Kidney capillary endothelial cell (primary cell): ENCODE data around the gene TOM1L2.
"Not testable (repeated sequence)": the region's sequence is repeated elsewhere in the genome, so short reads cannot be mapped to it uniquely, and the experiment has no call there.

Experiments
- DNase-seq: peaks from one replicate; pipeline ENCODE4 v3.0.0-alpha.2; 2018; ENCODE audit warnings: low spot score

The TOM1L2 gene

DNA sequence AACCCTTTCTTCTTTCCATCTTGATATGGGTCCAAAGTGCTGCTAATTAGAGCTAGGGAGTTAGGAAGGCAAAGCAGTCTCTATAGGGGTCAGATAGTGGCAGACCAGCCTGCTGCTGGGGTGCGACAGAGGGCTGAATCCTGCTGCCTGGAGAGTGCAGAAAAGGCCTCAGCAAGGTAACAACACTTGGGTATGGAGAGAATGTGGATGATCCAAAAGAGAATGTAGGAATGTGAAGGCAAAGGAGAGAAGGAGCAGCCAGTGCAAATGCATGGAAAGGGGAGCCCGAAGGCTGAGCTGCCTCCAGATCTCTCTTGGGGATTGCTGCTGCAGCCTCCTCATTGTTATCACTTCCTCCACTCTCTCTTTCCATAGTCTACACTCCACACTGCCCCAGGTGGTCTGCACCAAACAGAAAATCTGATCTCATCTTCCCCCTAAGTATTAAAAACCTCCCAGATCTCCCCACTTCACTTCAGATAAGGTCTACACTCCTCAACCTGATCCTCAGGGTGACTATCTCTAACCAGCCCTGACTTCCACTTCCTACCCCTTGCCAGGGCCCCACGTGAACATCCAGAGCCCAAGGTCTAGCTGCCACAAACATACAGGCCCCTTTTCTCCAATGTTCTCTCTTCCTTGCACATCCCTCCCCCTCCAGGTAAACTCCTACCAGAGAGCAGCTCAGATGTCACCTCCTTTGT, 28.8 kb downstream of the TOM1L2 start:
- DNase-seq, result no peak

DNA sequence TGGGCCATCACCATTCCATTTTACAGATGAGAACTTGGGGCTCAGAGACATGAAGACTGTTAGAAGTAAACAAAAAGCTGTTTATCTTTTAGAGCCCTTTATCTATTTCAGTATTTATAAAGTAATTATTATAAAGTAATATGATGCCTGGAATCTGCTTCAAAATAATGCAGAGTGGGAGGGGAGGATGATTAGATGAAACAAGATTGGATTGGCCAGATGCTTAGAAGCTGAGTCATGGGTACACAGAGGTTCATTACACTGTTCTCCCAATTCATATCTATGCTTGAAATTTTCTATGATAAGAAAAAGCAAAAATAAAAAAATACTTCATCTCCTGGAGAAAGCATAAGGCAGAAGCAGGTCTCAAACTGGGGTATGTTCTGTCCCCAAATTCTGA, 29.4 kb downstream of the TOM1L2 start:
- no peak for DNase-seq

DNA sequence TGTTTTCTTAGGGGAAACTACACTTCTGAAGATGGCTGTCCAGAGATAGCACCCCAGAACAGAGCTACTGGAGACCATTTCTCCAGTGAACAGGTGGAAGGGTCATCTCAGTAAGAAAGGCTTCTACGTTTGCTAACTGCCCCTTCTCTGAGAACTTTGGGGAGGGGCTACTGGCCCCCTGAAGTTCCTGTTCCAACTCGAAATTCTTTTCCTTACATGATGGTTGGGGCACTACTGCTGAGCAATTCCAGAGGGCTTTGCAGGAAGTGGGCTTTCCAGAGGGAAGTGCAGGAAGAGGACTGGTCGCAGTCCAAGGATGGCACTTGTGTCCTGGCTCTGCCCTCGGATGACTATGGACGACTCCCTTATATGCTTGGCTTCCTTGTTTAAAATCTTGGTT, 31.2 kb downstream of the TOM1L2 start:
- DNase-seq, result no peak

DNA sequence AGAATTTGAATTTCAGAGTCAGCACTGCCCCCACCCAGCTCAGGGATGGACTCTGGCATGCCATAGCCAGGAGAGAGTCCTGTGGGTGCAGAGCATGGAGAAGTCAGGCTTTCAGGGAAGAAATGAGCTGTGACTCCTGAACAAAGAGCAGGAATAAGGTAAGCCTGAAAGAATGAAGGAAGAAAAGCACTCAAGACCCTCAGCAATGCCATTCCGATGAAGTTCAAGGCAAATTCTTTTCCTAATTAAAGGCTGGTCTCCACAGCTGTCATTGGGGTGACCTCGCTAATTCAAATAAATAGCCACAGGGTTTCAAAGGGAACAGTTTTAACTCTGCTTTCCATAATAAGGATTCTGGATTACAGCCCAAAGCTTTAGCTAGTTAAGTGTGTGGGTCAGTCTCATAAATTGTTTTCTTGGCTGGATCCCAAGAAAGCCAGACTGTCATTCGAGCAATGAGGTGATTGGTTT, 31.7 kb downstream of the TOM1L2 start:
- no peak for DNase-seq

DNA sequence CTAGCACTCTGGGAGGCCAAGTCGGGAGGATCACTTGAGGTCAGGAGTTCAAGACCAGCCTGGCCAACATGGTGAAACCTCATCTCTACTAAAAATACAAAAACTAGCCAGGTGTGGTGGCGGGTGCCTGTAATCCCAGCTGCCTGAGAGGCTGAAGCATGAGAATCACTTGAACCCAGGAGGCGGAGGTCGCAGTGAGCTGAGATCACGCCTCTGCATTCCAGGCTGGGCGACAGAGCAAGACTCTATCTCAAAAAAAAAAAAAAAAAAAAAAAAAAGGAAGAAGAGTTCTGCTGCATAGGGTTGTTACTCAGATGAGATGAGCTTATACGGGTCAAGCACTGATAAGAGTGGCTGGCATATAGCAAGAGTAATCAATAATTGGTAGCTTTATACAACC, 32.3 kb downstream of the TOM1L2 start:
- not testable (repeated sequence) for DNase-seq

DNA sequence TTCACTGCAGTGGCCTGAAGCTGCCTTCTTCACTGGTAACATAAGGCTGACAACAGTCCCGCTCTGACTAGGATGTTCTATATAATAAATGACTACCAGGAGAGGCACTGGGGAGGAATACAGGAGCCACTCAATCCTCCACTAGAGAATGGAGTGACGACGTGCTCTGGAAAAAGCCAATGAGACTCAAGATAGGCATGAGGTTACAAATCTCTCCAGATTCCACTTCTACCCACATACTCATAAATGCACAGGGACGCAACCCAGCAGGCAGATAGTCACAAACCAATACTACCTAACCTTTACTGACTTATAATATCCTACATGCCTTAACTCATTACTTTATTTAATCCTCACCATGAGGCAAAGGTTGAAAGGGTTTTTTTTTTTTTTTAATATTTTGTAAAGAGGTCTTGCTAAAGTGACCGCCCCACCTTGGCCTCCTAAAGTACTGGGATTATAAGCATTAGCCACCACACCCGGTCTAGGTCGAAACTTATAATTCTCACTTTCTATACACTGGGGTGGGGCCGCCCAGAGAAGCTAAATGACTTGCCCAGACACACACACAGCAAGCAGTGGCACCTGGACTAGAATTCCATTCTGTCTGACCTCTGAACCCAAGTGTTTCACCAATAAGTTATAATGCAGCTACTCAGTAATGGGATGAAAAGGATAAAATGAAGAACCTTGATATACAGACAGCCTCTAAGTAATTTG, 33.7 kb downstream of the TOM1L2 start:
- no peak for DNase-seq

DNA sequence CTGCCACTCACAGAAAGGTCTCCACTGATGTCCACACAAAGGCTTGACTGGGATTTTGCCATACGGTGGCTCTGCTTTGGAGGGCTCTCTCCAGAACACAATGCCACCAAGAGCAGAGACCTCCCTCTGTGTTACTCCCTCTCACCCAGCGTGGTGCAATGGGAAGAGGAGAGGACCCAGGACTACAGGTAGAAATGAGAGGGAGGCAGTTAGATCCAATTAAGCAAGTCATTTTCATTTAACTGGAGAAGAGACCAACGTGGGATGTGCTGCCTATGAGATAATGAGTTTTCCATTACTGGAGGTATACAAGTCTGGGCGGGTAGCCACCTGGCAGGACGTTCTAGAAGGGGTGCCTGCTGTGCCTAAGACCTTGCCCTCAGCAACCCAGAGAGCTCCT, 34.2 kb downstream of the TOM1L2 start:
- no peak for DNase-seq

DNA sequence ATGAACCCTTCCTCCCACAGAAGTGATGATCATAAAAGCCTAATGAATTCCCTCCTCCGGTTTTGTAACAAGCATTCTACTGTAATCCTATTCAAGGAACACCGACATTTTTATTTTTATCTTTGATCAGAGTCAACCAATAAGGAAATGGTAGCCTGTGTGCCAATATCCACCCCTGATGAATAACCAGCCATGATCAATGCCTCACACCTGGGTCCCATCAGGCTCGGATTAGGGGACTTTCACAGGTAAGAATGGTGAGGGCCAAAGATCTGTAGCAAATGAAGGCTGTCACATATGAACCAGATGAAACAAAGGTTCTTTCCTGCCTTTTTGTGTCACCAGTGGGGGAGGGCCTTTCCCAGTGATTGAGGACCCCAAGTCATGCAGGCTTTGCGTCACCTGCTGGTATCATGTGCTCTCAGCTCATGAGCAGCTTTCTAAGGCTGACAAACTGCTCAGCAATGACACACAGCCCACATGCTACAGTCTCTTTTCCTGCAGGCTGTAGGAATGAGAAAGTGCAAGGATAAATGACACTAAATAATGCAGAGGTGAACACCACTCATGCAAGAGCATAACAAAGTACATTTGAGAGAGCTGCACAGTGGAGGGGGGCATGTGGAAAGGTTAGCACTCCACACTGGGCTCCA, 34.9 kb downstream of the TOM1L2 start:
- DNase-seq, result no peak

DNA sequence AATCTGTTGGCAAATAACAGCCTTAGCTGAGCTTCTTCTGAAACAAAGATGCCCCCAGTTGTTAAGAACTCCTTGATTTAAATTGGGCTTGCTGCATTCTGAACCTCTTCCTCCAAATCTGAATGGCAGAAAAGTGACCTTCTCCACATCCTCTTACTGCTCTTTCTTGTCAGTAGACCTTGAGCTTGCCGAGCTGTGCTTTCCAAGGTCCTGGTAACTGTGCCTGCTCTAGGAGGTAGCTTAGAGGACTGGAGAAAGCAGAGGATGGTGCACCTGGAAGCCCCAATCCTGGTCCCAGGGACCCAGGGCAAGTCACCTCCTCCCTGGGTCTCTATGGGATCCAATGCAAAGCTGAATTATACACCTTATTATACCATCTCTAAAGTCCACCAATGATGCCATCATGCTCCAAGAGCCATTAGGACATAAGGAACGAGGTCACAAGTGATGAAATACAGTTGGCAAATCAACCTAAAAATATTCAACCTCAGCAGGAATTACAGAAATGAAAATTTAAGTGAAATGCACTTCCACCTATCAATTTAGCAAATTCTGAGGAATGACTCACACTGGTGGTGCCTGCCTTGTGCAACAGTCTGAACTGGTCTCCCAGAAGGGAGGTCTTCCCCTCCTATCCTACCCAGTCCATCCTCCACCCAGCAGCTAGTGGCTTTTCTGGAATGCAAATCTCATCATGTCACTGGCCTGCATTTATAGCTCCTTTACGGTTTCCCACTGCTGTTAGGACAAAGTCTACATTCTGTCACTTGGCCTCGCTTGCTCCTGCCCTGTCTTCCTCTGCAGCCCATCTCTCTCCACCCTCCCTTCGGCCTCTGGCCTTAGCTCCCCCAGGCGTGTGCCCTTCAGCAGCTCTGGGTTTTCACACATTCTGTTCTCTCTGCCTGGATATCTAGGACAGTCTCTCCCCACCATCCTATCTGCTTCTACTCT, 36.6 kb downstream of the TOM1L2 start:
- no peak for DNase-seq

DNA sequence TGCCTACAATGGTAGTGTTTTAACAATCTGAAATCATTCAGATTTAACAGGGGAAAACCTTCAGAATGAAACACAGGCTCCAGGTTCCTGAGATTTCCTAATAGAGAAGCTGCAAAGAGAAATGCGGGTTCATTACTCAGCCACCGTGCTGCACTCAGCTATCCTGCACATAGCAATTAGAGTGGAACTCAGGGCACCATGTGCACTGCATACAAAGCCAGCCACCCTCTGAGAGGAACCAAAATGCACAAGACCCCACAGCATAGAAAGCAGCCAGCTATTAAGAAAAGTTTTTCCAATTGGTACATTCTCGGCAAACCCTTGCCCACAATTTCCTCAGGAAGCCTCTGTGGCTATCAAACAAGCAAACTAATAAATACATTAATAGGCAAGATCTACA, 37.4 kb downstream of the TOM1L2 start:
- DNase-seq, result no peak

DNA sequence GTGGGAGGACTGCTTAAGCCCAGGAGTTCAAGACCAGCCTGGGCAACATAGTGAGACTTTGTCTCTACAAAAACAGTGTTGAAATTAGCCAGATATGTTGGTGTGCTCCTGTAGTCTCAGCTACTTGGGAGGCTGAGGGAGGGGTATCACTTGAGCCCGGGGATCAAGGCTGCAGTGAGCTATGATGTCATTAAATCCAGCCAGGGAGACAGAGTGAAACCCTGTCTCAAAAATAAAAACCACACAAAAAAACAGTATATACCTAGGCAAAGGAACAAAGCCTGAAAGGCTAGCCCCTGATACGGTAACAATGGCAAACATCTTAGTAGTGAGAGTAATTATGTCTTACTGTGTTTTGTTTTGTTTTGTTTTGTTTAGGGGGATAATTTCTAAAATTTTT, 38.0 kb downstream of the TOM1L2 start:
- no peak for DNase-seq

DNA sequence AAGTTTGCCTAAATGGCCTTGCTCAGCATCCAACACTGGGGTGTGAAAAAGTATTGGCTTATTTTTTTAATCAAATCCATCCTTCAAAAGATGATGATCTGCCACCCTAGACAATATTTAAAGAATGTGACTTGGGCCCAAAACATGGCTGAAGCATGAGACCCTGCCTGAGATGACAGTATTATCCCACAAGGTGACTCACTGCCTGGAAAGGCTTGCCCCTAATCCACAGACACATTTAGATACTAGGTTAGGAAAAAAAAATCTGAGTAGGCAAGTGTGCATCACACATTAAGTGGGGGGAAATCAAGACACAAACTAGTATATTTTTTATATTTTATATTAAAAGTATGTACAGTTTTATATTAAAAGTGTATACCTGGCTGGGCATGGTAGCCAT, 38.4 kb downstream of the TOM1L2 start:
- no peak for DNase-seq

DNA sequence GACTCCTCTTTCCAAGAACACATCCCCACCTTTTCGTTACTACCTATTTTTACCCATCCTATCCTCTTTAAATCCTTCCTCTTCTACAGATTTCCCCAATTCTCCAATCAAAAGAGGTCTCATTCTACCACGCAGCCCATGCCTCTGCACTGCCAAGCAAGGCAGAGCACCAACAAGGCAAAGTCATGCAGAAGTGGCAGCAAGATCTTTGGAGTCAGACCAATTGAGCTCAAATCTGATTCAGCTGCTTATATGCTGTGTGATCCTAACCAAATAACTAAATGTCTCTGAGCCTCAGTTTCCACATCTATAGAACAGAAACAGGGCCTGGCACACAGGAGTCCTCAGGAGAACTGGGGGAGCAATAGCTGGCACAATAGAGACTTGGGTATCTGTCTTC, 41.0 kb downstream of the TOM1L2 start:
- no peak for DNase-seq

DNA sequence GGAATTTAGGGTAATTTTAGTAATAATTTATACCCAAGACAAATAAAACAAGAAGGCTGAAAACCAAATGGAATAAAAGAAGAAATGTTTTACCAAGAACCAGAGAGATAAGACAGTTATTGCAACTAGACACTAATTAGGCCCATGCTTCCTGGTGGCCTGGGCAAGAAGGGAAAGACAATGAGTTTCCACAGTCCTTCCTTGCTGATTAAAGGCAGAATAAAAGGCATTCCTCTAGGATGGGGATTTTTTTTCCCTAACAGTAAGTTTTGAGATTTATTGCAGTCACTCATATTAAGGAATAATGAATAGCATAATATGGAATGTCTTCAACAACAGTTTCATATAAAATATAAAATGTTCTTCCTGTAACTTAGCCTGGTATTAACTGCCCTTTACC, 41.5 kb downstream of the TOM1L2 start:
- no peak for DNase-seq

DNA sequence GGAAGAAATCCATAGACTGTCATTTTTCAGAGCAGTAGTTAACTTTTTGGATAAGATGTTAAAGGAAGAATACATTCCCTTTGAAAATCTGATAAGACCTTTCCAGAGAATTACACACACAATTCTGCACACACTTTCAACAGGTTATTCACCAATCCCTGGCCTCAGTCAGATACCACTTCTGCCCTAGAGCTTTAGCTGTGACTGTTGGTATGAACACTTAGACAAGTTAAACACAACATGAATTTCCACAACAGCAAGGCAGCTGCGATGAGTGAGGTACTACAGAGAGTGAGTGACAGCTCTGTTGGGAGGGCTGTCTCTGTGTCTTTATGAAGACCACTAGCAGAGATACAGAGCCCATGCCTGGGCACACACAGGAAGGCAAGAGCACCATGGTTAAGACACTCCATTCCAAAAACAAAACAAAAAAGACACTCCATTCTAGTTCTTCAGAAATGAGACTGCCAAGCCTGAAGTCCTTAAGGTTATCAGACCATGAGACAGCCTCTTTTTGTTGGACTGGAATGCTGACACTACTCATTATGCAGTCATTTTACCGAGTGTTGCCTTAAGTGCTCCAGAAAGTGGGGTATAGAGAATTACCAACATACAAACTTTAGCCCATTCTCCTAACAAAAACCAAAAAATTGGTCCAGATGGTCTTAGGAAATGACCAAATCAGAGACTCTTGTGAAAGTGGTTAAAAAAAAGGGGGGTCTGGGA, 42.4 kb downstream of the TOM1L2 start:
- DNase-seq, result no peak

DNA sequence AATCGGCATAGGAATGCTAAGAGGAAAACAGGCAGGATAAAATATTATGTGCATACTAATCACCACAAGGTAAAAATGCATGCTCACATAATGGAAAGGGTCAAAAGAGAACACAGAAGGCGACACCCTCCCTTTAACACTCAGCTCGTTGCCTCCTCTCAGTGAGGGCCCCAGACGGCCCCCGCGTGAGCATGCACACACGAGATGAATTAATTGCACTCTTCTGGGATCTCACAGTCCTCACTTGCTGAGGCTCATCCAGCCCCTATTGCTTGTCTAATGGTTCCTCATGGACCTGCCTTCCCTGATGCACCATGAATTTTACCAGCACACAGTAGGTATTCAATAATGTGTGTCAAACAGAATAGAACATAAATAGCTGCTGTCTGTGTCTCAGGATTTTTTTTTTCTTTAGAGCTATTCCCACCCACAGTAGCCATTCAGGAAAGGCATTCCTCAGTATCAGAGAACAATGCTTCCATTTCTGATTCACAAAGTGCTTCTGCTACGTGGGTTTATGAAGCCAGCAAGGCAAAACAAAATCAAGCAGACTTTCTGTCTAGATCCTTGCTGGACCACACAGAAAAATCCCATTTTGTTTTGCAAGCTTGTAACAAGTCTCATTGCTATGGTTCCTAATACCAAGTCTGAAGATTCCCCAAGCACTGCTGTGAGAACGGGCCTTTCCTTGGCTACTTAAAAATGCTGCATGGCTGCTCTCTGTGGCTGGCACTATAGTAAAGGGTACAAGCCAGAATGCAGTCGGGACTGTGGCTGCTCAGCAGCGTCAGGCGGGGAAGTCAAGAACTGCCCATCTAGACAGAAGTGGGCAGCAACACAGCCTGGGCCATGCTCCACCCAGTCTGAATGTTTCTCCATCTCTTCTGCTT, 43.6 kb downstream of the TOM1L2 start:
- peak; percentile 55 for DNase-seq

DNA sequence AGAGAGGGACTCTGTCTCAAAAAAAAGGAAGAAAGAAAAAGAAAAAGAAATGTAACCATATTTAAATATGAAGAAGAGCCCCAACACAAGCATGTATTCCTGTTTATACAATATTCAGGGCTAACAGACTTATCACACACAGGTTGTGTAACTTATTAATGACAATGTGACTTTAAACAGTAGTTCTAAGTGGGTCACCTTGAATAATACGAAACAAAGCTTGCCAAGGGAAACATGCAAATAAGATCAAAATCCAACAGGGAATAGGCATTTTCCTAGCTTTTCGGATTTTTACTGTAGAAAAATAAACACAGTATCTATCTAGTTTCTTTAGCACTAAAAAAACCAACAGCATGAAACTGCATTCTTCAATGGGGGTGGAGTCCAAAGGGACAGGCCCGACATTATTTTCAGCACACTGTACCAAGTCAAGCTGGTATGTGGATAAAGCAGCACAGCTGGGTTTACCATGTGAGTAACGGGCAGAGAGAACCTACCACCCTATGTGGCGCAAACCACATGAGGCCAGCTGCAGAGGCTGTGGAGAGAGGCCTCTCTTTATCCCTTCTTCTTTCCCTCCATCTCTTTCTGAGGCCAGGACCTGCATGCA, 45.3 kb downstream of the TOM1L2 start:
- DNase-seq, result no peak

DNA sequence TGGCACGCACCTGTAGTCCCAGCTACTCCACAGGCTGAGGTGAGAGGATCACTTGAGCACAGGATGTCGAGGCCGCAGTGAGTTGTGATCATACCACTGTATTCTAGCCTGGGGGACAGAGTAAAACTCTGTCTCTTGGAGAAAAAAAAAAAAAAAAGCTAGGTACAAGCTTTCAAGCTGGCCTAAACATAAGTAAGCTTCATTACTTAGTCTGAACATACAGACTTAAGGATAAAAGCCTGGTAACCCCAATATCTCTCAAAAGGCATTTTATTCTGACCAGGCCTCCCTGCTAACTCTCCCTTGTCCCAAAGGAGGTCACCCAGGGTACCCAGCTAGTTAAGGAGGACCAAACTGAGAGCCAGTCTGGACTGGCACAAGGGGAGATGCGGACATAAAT, 46.2 kb downstream of the TOM1L2 start:
- DNase-seq, result no peak

DNA sequence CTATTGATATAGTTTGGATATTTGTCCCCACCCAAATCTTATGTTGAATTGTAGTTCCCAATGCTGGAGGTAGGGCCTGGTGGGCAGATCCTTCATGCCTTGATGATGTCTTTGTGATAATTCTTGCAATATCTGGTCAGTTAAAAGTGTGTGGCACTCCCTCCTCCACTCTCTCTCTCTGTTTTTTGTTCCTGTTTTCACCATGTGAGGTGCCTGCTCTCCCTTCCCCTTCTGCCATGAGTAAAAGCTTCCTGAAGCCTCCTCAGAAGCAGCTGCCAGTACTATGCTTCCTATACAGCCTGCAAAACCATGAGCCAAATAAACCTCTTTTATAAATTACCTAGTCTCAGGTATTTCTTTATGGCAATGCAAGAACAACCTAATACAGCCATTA, 47.3 kb downstream of the TOM1L2 start:
- no peak for DNase-seq
